ENCODE measurements around the gene MKRN2.

The MKRN2 gene

GRCh38 chr3:12574661-12575060 is 17.8 kb downstream of the MKRN2 start:
- no peak overlapping the region for H3K9ac ChIP-seq (ENCODE audit: low read length)
- H3K36me3 ChIP-seq (replicated peaks; ENCODE audit: low read depth, low read length), result peaks cover 69% of the 10 kb centered on the region
- no peaks in the 10 kb centered on the region for H3K79me2 ChIP-seq (ENCODE audit: low read length)
- no peak overlapping the region for H2AFZ ChIP-seq (ENCODE audit: low read depth, low read length)
- H3K9me3 ChIP-seq (ENCODE audit: insufficient read depth, low read length), result no peaks in the 10 kb centered on the region
- no peaks in the 10 kb centered on the region; the same call in 1 of the 2 replicates for H4K20me1 ChIP-seq (ENCODE audit: insufficient read depth, low read length)
- TF ChIP-seq EZH2phosphoT487 (IDR thresholded peaks at IDR 0.05; ENCODE audit: low read depth), result no peak
- TF ChIP-seq CTCF (IDR thresholded peaks at IDR 0.05; ENCODE audit: low read depth, low read length), result no peak
- H3K27ac ChIP-seq (ENCODE audit: low read length), result no peak overlapping the region
- H3K27me3 ChIP-seq (ENCODE audit: low read depth, low read length), result no peaks in the 10 kb centered on the region
- H3K4me1 ChIP-seq (ENCODE audit: low read length), result no peaks in the 10 kb centered on the region
- no peak overlapping the region for H3K4me2 ChIP-seq (ENCODE audit: low read length)
- no peak overlapping the region for H3K4me3 ChIP-seq (ENCODE audit: low read length)

GRCh38 chr3:12577379-12577778 is 20.5 kb downstream of the MKRN2 start:
- TF ChIP-seq EZH2phosphoT487 (IDR thresholded peaks at IDR 0.05; ENCODE audit: low read depth) (no peak), CTCF (IDR thresholded peaks at IDR 0.05; ENCODE audit: low read depth, low read length) (no peak)
- H3K27ac ChIP-seq (ENCODE audit: low read length), result no peak overlapping the region
- no peaks in the 10 kb centered on the region for H3K9me3 ChIP-seq (ENCODE audit: insufficient read depth, low read length)
- no peaks in the 10 kb centered on the region; the same call in 1 of the 2 replicates for H4K20me1 ChIP-seq (ENCODE audit: insufficient read depth, low read length)
- H3K4me2 ChIP-seq (ENCODE audit: low read length), result no peak overlapping the region
- no peaks in the 10 kb centered on the region for H3K4me1 ChIP-seq (ENCODE audit: low read length)
- H3K79me2 ChIP-seq (ENCODE audit: low read length), result no peaks in the 10 kb centered on the region
- no peaks in the 10 kb centered on the region for H3K27me3 ChIP-seq (ENCODE audit: low read depth, low read length)
- H3K36me3 ChIP-seq (replicated peaks; ENCODE audit: low read depth, low read length), result peaks cover 75% of the 10 kb centered on the region
- no peak overlapping the region for H3K9ac ChIP-seq (ENCODE audit: low read length)
- no peak overlapping the region for H3K4me3 ChIP-seq (ENCODE audit: low read length)
- H2AFZ ChIP-seq (ENCODE audit: low read depth, low read length), result no peak overlapping the region

- H4K20me1 ChIP-seq (ENCODE audit: insufficient read depth, low read length), result no peaks in the 10 kb centered on the region; the same call in 1 of the 2 replicates
- H3K4me3 ChIP-seq (ENCODE audit: low read length), result no peak overlapping the region
- H3K27ac ChIP-seq (ENCODE audit: low read length), result no peak overlapping the region
- no peaks in the 10 kb centered on the region for H3K27me3 ChIP-seq (ENCODE audit: low read depth, low read length)
- H3K4me1 ChIP-seq (ENCODE audit: low read length), result no peaks in the 10 kb centered on the region
- H3K79me2 ChIP-seq (ENCODE audit: low read length), result no peaks in the 10 kb centered on the region
- no peak overlapping the region for H3K4me2 ChIP-seq (ENCODE audit: low read length)
- peaks cover 82% of the 10 kb centered on the region for H3K36me3 ChIP-seq (replicated peaks; ENCODE audit: low read depth, low read length)
- no peak overlapping the region for H2AFZ ChIP-seq (ENCODE audit: low read depth, low read length)
- H3K9ac ChIP-seq (ENCODE audit: low read length), result no peak overlapping the region
- H3K9me3 ChIP-seq (ENCODE audit: insufficient read depth, low read length), result no peaks in the 10 kb centered on the region
- no peak for TF ChIP-seq EZH2phosphoT487 (IDR thresholded peaks at IDR 0.05; ENCODE audit: low read depth)
- no peak for TF ChIP-seq CTCF (IDR thresholded peaks at IDR 0.05; ENCODE audit: low read depth, low read length)
Observed at GRCh38 chr3:12578742-12579141, 21.9 kb downstream of the MKRN2 start.

- Histone ChIP-seq H3K36me3 (replicated peaks; ENCODE audit: low read depth, low read length) (peaks cover 82% of the 10 kb centered on the region), H3K4me2 (ENCODE audit: low read length) (no peak overlapping the region), H3K4me3 (ENCODE audit: low read length) (no peak overlapping the region)
Observed at GRCh38 chr3:12579456-12579855, 22.6 kb downstream of the MKRN2 start.

More at GRCh38 chr3:12579456-12579855, 22.6 kb downstream of the MKRN2 start:
- Histone ChIP-seq H3K4me1 (ENCODE audit: low read length) (no peaks in the 10 kb centered on the region), H3K9me3 (ENCODE audit: insufficient read depth, low read length) (no peaks in the 10 kb centered on the region), H3K27ac (ENCODE audit: low read length) (no peak overlapping the region), H3K9ac (ENCODE audit: low read length) (no peak overlapping the region), H2AFZ (ENCODE audit: low read depth, low read length) (no peak overlapping the region), H3K79me2 (ENCODE audit: low read length) (no peaks in the 10 kb centered on the region), H4K20me1 (ENCODE audit: insufficient read depth, low read length) (no peaks in the 10 kb centered on the region; the same call in 1 of the 2 replicates), H3K27me3 (ENCODE audit: low read depth, low read length) (no peaks in the 10 kb centered on the region)
- TF ChIP-seq EZH2phosphoT487 (IDR thresholded peaks at IDR 0.05; ENCODE audit: low read depth) (no peak), CTCF (IDR thresholded peaks at IDR 0.05; ENCODE audit: low read depth, low read length) (no peak)

Data from OCI-LY3 (cell line).